ENCODE data around the gene PHF21B.

Gene PHF21B

DNA sequence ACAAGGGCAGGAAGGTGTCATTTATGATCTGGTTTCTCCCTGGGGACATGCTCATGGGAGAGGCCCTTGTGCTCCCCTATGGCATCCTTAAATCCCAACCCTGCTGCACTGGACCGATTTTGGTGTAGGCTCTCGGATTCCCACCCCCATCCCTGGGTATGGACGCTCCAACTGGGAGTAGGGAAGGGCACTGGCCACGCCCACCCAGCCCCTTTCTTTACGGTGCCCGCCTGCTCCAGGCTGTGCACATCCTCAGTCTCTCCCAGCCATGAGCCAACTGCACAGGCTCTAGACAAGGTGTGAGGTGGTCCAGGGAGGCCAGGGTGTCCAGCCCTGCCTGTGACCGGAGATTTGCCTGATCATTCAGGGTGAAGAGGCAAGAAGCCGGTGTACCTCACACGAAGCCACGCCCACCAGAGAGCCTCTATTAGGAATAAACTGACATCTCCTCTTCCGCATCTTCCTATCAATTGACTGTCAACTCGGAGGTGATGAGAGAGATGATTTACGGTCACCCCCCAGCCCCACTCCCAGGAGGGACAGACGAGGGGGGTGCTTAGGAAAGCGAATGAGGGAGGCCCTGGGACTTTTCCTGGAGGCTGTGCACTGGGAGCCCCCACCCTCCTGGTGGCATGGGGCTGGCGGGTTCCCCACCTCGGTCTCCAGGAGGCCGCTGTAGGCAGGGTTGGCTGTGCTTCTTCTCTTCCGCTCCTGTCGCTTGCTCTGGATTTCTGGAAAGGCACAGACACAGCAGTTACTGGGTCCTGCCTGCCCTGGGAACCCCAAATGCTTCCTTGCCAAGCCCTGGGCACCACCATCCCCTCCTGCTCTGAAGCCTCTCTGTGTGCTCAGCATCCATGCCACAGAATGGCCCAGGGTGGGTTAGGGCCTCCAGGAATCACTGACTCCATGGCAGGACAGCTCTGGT lies 116.7 kb downstream of the PHF21B start:
- no peak for DNase-seq (ENCODE audit: low spot score)

DNA sequence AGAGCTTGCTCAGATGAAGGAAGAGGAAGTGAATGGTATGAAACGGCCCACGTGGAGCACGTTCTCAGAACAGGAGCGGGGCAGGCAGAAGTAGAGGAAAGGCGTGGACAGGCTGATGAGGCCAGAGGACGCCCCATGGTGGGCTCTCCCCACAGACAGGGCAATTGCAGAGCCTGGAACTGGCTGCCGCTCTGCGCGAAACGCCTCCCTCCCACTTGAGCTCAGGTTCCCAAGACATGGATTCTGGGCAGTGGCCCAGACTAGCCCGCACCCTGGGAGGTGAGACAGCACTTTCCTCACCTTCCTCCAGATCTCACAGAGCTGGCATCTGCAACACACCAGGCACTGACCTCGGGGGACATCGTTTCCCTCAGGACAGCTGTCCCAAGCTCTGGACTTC lies 117.6 kb downstream of the PHF21B start:
- DNase-seq (ENCODE audit: low spot score): no peak

DNA sequence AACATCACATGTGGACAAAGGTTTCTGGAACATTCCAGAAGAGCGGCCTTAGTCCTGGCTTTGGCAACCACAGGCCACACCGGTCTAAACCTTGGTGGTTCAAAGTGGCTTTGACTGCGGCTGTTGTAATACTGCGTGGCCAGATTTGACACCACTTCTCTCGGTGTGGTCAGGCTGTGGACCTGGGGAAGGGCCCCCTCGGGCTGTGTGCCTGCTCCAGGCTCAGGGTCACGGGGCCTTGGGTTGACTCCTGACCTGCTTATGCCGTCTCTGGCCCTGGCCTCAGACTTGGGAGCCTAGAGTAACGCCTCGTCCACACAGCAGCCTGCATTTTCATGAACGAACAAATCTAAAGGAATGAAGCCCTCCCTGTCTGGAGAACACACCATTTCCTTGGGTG lies 118.0 kb downstream of the PHF21B start:
- DNase-seq (ENCODE audit: low spot score): no peak

DNA sequence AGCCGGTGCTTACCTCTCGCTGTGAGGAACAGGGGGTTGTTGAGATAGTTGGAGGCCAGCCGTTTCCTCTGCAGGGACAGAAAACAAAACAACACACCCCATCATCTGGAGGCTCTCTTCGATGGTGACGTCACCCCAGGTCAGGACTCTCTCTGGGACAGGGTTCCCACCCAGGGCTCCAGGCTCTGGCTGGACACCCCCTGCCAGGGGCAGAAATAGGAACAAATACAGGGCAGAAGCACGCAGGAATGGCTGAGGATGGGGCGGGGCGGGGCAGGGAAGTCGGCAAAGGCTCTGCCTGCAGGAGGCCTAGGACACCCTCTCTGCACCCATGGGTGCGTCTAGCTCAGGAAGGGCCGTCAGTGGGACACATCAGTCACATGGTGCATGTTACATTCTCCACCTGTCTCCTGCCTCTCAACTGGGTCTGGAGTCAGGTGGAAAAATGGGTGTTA lies 118.5 kb downstream of the PHF21B start:
- DNase-seq (ENCODE audit: low spot score): no peak

DNA sequence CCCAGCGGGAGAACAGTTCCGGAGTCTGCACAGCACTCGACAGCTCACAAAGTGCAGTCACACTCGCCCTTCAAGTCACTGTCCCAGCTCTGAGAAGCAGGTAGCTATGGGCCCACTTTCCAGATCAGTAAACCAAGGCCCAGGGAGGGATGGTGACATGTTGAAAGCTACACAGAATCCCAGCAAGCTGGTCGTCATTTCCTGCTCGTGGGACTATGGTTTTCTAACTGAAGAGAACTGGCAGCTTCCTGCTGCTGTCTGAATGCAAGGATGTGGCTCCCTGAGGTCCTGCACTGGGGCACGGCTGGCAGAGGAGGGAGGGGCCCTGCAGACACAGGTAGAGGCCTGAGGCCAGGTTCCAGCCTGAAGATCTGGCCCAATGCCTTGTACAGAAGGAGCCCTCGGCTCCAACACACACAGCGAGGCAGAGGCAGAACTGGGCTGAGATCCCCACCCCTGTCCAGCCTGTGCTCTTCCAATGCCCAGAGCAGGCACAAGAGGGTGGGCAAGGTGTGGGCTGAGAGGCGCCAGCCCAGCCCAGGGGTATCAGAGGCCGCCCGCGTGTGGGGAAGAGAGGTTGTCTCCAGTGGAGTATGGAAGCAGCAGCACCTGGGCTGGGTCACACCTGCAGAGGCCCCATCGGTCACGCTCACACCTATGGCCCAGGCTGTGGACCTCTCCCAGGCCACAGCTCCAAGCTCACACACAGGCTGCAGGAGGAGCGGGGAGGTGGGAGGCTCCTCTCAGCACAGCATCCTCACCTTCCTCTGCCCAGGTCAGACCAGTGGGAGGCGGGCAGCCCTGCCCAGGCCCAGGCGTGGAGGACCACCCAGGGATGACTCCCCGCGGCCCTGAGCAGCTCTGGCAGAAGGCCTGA lies 119.2 kb downstream of the PHF21B start:
- no peak for DNase-seq (ENCODE audit: low spot score)

DNA sequence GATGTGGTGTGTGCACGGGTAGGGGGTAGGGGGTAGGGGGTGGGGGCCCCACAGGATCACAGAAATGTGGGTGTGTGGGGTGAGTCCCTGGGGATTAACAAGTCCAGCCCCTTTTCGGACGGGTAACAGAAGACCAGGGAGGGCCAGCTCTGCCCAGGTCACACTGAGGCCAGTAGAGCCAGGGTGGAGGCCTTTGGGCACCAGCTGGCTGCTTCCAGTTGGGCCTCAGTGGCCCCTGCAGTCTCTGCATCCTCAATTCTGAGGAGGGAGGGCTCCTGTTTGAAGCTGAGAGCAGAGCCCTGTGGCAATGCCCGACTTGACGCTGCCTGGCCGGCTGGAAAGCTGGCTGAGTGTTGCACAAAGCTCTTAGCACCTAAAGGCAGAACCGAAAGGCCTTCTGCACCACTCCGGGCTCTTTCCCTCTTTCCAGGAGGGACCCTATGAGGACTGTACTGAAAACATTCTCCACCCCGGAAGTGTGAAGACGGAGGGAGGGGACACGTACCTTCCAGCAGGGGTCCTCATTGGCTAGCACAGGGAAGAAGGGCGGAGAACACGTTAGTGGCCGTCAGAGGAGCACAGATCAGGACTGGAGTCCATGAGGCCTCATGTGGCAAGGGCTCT lies 120.4 kb downstream of the PHF21B start:
- no peak for DNase-seq (ENCODE audit: low spot score)

DNA sequence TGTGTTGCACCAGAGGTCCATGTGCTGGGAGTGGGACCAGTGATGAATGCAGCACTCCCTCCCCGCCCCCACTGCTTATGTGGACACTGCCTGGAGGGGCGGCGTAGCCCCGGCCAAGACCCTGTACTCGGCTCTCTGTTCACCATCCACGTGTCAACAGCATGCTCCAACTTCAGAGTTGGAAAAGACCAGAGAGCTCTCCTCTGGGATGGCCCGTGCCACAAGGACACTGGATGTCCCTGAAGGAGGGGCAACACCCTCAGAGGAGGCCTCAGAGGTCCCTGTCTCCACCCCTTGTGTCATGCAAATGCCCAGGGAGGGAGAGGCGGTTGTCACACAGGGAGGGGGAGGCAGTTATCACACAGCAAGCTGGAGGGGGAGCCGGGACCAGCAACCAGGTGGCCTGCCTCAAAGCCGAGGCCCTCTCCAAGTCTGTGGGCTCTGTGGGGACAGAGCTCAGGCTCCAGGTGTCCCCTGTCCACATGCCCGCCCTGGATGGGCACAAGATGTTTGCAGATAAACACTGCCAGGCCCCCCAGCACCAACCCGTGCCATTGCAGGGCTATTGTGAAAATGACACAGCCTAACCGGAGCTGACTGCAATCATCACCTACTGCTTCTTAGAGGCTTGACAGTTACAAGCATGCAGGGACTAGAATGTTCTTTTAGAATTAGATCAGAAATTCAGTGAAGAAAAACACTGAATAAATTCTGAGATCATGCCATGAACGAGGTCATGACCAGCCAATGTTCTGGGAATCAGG lies 121.1 kb downstream of the PHF21B start:
- DNase-seq (ENCODE audit: low spot score): no peak

DNA sequence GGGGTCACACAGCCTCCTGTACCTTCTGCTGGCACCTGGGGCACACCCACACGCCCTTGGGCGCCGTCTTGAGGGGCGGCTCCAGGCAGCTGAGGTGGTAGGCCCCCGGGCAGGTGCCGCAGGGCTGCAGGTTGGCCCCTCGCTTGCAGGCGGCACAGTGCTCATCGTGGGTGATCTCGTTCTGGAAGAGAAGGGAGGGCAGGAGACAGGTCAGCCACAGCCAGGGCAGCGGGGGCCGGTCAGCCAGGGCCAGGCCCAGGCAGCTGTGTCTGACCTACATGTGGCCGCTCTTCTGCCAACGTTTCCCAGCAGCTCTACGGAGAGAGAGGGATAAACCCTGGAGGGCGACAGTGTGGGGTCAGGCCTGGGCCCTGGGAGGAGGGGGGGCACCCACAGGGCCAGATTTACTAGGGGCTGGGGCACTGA lies 121.9 kb downstream of the PHF21B start:
- DNase-seq (ENCODE audit: low spot score): no peak

DNA sequence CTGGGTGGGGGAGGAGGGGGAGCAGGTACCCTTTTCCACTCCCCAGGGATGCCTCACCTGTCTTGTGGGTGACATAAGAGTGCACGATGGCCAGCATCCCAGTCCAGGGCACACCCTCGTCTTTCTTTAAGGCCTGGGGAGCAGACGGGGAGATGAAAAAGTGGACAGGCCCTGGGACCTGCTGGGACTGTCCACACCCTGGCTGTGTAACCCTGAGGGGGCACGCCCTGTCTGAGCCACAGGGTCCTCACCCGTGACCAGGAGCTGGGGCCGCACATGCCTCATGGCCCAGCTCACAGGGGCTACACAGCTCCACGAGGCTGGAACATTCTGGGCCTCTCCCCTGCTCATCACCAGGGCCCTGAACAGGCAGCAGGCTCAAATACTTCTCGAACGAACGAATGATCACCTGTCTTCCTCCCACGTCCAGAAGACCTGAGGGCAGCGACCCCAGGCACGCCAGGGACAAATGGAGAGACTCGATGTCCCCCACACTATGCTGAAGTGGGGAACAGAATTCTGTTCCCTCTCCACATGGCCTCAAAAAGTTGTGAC lies 123.9 kb downstream of the PHF21B start:
- DNase-seq (ENCODE audit: low spot score): no peak

DNA sequence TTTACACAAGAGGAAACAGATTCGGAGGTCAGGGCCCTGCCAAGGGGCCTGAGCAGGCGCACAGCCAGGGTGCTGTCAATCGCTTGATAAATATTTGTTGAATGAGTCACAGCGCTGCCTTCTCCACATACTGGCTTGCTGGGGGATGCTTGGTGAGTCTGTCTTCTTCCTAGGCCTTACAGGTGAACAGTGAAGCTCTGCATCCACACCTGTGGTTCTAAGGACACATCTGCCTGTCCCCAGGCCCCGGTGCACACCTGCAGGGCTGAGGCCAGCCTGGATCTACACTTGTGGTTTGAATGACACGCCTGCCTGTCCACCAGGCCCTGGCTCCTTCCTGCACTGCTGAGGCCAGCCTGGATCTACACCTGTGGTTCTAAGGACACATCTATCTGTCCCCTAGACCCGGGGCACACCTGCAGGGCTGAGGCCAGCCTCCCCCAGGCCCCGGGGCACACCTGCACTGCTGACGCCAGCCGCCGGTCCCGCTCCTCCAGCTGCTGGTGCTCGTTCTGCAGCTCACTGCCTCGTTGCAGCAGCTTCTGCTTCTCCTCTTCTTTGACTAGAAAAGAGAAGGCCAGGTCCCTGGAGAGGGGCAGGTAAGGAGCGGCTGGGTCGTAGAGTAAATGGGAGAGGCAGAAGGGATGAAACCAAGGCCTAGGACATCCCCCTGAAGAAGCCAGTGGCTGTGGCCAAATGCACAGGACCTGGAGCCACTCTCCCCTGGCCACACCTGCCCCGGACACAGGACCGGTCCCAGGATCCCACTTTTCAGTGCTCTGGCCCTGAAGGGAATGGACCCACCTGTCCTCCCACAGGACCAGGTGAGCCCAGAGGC lies 124.6 kb downstream of the PHF21B start:
- no peak for DNase-seq (ENCODE audit: low spot score)

DNA sequence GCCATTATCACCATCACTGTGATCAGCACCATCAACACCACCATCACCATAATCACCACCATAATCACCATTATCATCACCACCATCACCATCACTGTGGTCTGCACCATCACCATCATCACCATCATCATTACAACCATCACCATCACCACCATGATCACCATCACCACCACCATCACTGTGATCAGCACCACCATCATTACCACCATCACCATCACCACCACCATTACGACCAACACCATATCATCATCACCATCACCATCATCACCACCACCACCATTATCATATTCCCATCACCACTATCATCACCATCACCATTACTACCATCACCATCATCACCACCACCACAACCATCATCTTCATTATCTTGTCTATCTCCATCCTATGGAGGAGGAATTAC lies 125.2 kb downstream of the PHF21B start:
- no peak for DNase-seq (ENCODE audit: low spot score)

DNA sequence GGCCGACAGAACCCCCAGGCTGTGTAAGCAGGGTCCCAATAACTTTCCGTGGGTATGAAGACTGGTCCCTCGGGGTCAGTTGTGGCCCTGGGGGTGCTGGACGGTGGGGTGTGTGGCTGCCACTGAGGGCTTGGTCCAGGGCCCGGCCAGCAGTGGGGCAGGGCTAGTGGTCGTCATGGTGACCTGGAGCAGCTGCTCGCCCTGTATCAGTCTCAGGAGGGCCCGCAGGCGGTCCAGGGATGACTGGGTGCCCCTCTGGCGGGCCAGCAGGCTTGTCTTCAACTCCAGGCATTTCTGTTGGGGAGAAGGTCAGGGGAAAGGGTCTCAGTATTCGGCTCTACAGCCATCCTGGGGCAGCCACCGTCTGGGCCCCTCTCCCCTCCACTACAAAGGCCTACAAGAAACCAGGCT lies 126.8 kb downstream of the PHF21B start:
- DNase-seq (ENCODE audit: low spot score): no peak

DNA sequence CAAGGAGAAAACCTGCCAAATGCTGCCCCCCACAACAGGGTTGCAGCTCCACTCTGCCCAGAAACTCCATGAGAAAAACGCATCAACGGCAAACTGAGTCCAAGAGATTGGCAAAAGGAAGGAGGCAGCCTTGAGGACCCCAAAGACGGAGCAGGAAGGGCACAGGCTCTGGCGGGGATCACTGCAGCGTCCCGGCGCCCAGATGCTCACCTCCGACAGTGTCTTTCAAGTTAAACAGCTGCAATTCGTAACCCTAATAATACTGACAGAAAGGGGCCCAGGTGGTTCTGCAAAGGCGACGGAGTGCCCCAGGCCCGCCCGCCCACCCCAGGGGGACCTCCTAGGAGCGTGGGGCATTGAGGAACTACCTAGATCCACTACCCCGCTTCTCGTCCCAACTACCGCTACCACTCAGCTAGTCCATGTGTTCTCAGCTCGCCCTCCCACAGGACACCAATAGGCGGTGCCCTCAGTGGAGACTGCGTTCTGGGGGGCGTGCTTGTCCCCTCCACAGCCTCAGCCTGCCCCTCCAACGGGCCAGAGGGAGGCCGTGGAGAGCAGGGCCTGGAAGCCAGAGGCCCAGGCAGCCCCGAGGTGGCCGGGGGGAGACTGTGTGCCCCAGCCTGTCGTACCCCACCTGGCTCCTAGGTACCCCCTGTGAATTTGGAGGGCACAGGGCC lies 127.4 kb downstream of the PHF21B start:
- no peak for DNase-seq (ENCODE audit: low spot score)

DNA sequence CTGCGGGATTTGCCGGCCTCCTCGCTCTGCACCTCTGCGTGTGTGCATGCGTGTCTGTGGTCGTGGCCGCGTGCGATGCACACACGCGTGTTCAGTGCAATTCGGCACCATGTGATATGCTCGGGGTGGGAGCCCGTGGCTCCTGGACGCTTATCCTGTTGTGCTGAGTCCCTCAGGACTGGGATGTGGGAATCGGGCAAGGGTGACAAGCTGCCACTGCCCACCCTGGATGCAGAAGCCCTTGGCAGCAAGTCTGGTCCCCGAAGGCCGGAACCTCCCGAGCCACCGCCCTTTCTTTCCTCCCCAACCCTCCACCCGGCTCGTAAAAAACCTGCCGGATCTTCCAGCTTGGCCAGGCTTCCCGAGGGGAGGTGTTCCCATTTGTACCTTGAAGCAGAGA lies 128.2 kb downstream of the PHF21B start:
- DNase-seq (ENCODE audit: low spot score): no peak

DNA sequence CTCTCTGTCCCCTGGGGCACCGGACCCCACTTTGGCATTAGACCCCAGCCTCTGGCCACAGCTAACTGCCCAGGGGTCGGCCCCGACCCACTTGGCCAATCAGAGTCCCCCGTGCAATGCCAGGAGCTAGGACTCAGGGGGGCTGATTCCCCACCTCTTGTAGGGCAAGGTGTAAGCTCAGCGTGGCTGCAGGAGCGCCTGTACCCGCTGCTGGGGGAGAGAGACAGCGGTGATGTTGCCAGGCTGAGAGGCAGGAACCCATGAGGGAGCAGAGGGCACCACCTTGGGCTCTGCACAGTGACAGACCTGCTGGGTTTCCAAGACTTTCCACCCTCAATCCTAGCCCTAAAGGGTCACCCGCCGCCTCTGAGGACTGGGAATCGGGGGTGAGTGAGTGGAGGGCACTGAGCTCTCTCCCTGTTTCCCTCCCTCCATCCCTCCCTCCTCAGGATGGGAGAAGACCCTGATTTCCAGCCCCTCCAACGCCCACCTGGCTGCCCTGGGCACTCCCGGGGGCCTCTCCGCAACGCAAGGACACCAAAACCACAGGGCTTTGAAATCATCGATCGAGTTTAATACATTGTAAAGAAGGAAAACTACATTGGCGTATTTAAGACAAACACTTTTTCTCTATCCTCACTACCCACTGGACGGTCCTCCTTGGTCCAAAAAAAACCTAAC lies 129.1 kb downstream of the PHF21B start:
- no peak for DNase-seq (ENCODE audit: low spot score)

DNA sequence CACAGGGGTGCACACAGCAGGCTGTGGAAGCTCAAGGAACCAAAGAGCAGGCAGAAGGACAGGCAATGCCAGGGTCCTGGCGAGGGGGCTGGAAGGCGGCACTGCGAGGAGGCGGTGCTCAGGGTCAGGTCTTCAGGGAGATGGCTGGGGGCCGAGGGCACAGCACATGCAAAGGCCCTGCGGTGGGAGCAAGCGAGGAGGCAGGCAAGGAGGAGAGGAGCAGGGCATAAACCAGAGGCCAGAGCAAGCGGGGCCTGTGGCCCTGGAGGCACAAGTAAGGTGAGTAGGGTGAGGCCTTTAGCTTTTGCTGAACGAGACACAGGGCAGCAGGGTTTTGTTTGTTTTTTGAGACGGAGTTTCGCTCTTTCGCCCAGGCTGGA lies 130.5 kb downstream of the PHF21B start:
- no peak for DNase-seq (ENCODE audit: low spot score)

DNA sequence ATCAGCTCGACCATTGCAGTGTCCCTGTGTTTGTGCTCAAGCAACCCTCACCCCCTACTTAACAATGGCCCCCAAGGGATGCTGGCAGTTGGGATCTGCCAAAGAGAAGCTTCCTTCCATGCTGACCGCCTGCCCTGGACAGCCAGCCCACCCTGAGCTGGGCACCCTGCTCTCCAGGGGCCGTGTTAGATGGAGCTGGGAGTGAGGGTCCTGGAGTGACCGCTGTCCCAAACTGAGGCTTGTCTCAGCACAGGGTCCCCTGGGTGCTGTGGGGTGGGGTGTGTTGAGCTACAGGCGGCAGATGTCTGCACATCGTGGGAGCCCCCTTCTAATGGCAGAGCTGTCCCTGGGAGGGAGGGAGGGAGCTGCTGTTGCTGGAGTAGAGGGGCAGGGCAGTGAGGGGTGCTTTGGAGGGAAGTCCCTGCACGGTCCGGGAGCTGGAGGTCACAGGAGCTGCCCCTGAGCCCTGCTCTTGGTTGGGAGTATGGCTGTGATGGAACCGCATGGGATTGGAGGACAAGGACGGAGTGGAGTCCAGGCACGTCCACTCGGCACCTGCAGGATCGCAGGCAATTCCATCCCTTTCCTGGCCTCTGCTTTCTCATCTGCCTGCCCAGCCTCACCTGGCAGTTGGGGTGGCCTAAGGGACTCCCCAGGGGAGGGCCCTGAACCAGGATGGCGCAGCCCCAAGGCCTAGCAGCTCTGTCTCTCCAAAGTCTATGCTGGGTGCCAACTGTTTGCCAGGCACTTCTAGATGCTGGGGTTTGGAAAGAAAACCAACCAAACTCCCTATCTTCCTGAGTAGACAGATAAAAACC lies 131.1 kb downstream of the PHF21B start:
- DNase-seq (ENCODE audit: low spot score): no peak

DNA sequence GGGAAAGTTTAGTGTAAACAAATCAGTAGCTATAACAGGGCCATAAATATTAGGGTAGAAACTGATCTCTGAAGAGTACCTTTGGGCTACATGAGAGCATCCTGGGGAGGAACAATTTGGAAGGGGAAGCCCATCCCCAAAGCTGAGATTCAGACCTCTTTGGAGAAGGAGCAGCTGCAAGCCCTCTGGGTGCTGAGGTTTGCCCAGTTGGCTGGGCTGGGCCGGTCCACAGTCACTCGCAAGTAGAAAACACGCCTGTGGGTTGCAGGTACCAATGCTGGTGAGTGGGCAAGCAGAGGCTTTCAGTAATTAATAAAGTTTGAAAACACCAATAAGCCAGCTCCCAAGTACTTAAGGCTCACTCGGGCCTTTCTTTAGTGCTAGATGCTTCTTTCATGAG lies 132.9 kb downstream of the PHF21B start:
- no peak for DNase-seq (ENCODE audit: low spot score)

Measured in NAMALWA (cell line).